BJ (cell line): ENCODE results near the gene RANBP17. TPM values are rescaled to one million over a fixed set of nuclear protein-coding genes. Genes with fewer than 3 reads are reported as not detected.

Experiments used
- CTCF ChIA-PET: fragments of 350-600 bp; formaldehyde crosslinking; extraction: SDS; loops from one replicate; lab custom pipeline; 2021; ENCODE audit warnings: antibody characterized with exemption, inconsistent platforms; lab: Yijun Ruan, JAX
- POLR2A ChIA-PET: fragments of 300-600 bp; sonication (Branson Sonifier 250); formaldehyde crosslinking; extraction: SDS; loops from one replicate; lab custom pipeline; 2021; ENCODE audit warnings: antibody characterized with exemption; lab: Charles Lee
- DNase-seq: peaks from one replicate; pipeline ENCODE4 v3.0.0-alpha.2; 2011; ENCODE audit warnings: low read depth
- H3K27me3 ChIP-seq: 2 replicates; pipeline ENCODE4 v1.6.0; 2011; ENCODE audit warnings: low read length; ENCODE audit not compliant: control insufficient read depth, insufficient read depth
- H3K36me3 ChIP-seq: 2 replicates; pipeline ENCODE4 v1.5.1; 2011; ENCODE audit warnings: low read length; ENCODE audit not compliant: control insufficient read depth, insufficient read depth
- H3K4me3 ChIP-seq: 2 replicates; pipeline ENCODE4 v1.5.1; 2011; ENCODE audit warnings: low read depth, mild to moderate bottlenecking, control low read depth, low read length
- polyA plus RNA-seq: library from polyadenylated mRNA; depleted of rRNA; stranded (reverse); fragments of >200 nt; gene quantifications from 2 replicates; pipeline ENCODE4 v1.2.3, GENCODE V29; 2011
- TF ChIP-seq, protein P1 (sequence below): IDR thresholded peaks from 2 replicates; pipeline ENCODE4 v1.5.1; 2011; ENCODE audit warnings: low read depth, mild to moderate bottlenecking, control low read depth, inconsistent platforms, low read length, moderate library complexity; ENCODE audit not compliant: insufficient read depth

The RANBP17 gene
- polyA plus RNA-seq, 1 experiment = 10.5 TPM

DNA sequence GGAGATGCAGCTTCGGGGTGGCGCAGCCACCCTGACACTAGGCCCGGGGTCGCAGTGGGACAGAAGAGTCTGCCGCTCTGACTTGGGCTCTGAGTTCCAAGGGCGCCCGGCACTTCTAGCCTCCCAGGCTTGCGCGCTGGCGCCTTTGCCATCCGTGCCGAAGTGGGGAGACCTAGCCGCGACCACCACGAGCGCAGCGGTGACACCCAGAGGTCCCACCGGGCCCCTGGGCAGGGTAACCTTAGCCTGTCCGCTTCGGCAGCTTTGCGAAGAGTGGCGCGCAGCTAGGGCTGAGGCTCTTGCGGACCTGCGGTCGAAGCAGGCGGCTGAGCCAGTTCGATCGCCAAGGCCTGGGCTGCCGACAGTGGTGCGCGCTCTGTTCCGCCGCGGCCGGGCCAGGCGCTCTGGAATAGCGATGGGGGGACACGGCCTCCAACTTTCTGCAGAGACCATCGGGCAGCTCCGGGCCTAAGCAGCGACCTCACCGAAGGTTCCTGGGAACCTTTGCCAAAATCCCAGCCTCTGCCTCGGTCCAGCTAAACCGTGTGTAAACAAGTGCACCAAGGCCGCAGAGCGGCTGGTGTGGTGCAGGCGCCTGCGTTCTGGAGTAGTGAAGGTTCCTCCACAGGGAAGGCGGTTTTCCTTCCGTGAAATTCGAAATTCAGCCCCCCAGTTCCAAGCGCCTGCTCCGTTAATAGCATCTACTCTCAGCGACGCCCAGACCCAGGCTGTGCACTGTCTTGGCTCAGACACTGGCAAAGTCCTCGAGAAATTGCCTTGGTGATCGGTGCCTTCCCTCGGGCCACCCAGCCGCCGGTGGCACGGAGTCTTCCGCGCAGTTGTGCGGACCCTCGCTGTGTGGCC, 454.7 kb downstream of the RANBP17 start:
- ChIA-PET CTCF (no interaction called here), POLR2A (no interaction called here)
- H3K4me3 ChIP-seq = no peak overlapping the region
- peaks cover 72% of the 10 kb centered on the region for H3K27me3 ChIP-seq
- TF ChIP-seq, protein P1, sequence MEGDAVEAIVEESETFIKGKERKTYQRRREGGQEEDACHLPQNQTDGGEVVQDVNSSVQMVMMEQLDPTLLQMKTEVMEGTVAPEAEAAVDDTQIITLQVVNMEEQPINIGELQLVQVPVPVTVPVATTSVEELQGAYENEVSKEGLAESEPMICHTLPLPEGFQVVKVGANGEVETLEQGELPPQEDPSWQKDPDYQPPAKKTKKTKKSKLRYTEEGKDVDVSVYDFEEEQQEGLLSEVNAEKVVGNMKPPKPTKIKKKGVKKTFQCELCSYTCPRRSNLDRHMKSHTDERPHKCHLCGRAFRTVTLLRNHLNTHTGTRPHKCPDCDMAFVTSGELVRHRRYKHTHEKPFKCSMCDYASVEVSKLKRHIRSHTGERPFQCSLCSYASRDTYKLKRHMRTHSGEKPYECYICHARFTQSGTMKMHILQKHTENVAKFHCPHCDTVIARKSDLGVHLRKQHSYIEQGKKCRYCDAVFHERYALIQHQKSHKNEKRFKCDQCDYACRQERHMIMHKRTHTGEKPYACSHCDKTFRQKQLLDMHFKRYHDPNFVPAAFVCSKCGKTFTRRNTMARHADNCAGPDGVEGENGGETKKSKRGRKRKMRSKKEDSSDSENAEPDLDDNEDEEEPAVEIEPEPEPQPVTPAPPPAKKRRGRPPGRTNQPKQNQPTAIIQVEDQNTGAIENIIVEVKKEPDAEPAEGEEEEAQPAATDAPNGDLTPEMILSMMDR = no peak
- DNase-seq = no peak
- H3K36me3 ChIP-seq = no peaks in the 10 kb centered on the region

DNA sequence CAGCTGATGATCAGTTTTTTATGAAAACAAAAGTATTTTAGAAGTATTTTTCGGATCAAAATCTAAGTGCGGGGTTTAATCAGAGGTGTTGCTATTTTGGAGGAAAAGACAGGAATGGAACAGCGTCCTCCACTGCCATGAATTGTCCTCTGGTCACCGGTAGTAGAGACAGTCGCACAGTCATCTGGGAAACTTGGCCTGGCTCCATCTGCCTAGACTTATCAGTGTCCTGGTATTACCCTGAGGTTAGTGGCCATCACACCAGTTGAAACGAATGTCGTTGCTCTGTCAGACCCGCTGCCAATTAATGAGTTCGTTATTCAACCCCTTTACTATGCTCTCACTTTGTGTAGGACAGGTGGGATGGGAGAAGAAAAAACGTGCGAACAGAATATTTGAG, 455.4 kb downstream of the RANBP17 start:
- no peak overlapping the region for H3K4me3 ChIP-seq
- H3K36me3 ChIP-seq = no peaks in the 10 kb centered on the region
- ChIA-PET POLR2A (no interaction called here), CTCF (interaction anchor here (1.4 to 1.7 kb wide), 2 partner anchors 14 to 20 kb away, joined by 4 read pairs; no protein-coding TSS in a partner anchor)
- TF ChIP-seq, protein P1 = no peak
- no peak for DNase-seq
- H3K27me3 ChIP-seq = peaks cover 75% of the 10 kb centered on the region

DNA sequence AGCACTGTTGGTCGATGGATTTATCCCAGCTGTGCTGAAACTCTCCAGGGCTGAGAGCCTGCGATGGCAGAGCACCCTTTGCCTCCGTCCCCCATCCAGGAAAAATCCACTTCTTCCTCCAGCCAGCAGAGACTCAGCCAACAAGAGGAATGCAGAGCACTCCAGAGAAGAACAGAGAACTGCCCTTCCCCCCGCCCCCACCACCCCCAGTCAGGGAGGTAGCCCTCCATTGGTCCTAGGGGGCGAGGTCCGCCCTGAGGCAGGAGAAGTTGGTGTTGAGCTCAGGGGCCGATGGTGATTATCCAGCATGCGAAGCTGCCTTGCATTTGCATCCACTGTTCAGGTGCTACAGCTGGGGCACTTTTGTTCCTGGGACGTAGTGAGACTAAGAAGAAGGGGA, 456.2 kb downstream of the RANBP17 start:
- ChIA-PET CTCF (interaction anchor here (1.0 to 1.7 kb wide), 3 partner anchors 10 to 20 kb away, joined by 4 to 5 read pairs (median 4); no protein-coding TSS in a partner anchor), POLR2A (no interaction called here)
- Histone ChIP-seq H3K4me3 (no peak overlapping the region), H3K27me3 (peaks cover 68% of the 10 kb centered on the region), H3K36me3 (no peaks in the 10 kb centered on the region)
- TF ChIP-seq, protein P1 = no peak
- DNase-seq = no peak

DNA sequence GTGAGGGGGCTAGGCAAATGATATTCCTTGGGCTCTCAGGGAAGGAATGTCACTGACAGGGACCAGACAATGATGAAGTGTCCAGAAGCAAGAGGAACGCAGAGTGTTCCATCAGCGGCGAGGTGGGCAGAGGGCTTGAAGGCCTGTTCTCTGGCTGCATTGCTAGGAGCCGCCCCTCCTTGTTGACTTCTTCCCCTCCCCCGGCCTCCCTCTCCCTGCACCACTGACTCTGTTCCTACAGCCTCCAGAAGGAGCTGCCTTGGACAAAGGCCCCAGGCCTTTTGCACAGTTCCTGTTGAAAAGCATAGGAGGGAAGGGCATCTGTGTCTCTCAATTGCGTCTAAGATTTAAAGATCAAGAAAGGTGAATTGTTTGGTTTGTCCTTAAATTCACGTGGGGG, 459.6 kb downstream of the RANBP17 start:
- Histone ChIP-seq H3K27me3 (peaks cover 55% of the 10 kb centered on the region), H3K4me3 (no peak overlapping the region), H3K36me3 (no peaks in the 10 kb centered on the region)
- CTCF ChIA-PET = interaction anchor here (0.7 to 1.1 kb wide), 3 partner anchors 10 to 48 kb away, joined by 3 to 4 read pairs (median 3); no protein-coding TSS in a partner anchor
- TF ChIP-seq, protein P1 = no peak
- no peak for DNase-seq
- POLR2A ChIA-PET = no interaction called here

DNA sequence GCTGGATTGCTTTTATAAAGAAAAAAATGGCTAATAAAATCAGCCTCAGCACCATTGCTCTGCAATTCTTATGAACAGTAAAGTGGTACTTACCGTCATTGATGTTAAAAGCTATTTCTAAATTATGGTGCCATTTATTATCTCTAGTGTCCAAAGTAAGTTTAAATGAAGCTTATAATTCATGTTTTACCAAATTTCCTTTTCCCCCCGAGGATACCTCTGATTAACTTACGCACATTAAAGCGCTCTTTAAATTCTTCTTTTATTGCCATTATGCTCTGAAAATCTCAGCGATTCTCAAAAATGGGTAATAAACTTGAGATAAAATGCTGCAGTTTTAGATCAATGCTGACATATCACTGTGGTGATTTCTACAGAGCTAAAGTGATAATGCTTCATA, 460.7 kb downstream of the RANBP17 start:
- Histone ChIP-seq H3K36me3 (no peaks in the 10 kb centered on the region), H3K4me3 (no peak overlapping the region), H3K27me3 (peaks cover 46% of the 10 kb centered on the region)
- ChIA-PET POLR2A (no interaction called here), CTCF (interaction anchor here (0.5 to 2.5 kb wide), 7 partner anchors 9 to 132 kb away, joined by 3 to 12 read pairs (median 3); no protein-coding TSS in a partner anchor)
- TF ChIP-seq, protein P1 = no peak
- DNase-seq = no peak
